ENCODE data around the gene CD5L. TPM values are rescaled to one million over a fixed set of nuclear protein-coding genes. Genes with fewer than 3 reads are reported as not detected.

Gene CD5L
- total and polyA plus RNA-seq, 9 donors = 0.06 to 0.12 (median 0.07) TPM; not detected in 6

Other genes starting within 250 kb of the CD5L start
- not detected for gene FCRL4, start 243.7 kb downstream of the CD5L start, total RNA-seq
- not detected for gene FCRL4, start 243.7 kb downstream of the CD5L start, polyA plus RNA-seq (ENCODE audit: insufficient read depth in 1 of 8, insufficient read length in 8 of 8, low replicate concordance in 1 of 8)
- 0.04 TPM for gene FCRL3, start 141.0 kb downstream of the CD5L start, total RNA-seq
- gene FCRL3, start 141.0 kb downstream of the CD5L start, polyA plus RNA-seq (ENCODE audit: insufficient read depth in 1 of 8, insufficient read length in 8 of 8, low replicate concordance in 1 of 8) = under 1 TPM in 3 of 8 donors, not detected in 5; 0.04 to 0.19 (median 0.12) TPM
- not detected for gene FCRL2, start 64.7 kb downstream of the CD5L start, total RNA-seq
- gene FCRL2, start 64.7 kb downstream of the CD5L start, polyA plus RNA-seq (ENCODE audit: insufficient read depth in 1 of 8, insufficient read length in 8 of 8, low replicate concordance in 1 of 8) = under 1 TPM in 3 of 8 donors, not detected in 5; 0.08 to 0.34 (median 0.12) TPM
- gene FCRL1, start 21.7 kb downstream of the CD5L start, total RNA-seq = 0.09 TPM
- gene FCRL1, start 21.7 kb downstream of the CD5L start, polyA plus RNA-seq (ENCODE audit: insufficient read depth in 1 of 8, insufficient read length in 8 of 8, low replicate concordance in 1 of 8) = under 1 TPM in 5 of 8 donors, not detected in 3; 0.05 to 0.37 (median 0.19) TPM
- gene KIRREL1, start 151.8 kb upstream of the CD5L start, total RNA-seq = 26.2 TPM
- gene KIRREL1, start 151.8 kb upstream of the CD5L start, polyA plus RNA-seq (ENCODE audit: insufficient read depth in 1 of 8, insufficient read length in 8 of 8, low replicate concordance in 1 of 8) = 10 to 100 TPM; 21.6 to 55.3 (median 37.3) TPM

All from muscle of leg (tissue), 9 donors.